ENCODE measurements around the gene FFAR2.
A peak's percentile ranks its signal among the peaks of the same experiment; 100 is the strongest.
"Not testable (repeated sequence)": the region's sequence is repeated elsewhere in the genome, so short reads cannot be mapped to it uniquely, and the experiment has no call there.

The FFAR2 gene

DNA sequence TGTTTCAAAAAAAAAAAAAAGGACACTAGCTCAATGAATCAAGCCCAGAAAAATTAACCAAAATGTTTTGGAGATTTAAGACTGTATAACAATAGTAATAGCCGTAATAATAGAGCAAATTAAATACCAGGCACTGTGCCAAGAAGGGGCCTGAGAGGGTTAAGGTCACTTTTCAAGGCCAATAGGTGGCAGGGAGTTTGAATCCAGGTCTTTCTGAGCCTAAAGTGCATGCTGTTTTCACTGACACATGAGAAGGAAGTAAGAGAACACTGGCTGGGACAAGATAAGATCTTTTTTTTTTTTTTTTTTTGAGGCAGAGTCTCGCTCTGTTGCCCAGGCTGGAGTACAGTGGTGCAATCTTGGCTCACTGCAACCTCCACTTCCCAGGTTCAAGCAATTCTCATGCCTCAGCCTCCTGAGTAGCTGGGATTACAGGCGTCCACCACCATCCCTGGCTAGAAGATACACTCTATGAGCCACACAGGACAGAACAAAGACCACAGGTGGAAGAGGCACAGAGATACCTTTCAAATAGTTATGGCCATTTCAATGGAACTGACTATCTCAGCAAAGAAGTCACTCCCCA, 7.7 kb downstream of the FFAR2 start:
- ATAC-seq (no peak), DNase-seq (no peak)

DNA sequence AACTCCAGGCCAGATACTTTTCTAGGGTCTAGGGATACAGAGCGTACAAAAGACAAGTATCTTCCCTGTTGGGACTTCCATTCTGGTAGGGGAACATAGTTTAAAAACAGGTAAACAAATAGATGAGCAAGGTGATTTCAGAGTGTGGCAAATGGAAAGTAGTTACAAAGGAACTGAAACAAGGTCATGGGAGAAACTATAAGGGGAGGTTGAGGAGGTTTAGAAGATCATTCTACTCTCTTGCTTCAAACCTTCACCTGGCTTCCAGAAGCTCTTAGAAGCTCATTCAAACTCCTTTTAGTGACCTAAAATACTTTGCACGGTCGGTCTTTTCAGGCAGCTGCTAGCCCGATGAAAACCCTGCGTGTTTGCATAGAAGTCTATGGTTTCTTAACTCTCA, 9.1 kb downstream of the FFAR2 start:
- no peak for DNase-seq
- no peak for ATAC-seq

DNA sequence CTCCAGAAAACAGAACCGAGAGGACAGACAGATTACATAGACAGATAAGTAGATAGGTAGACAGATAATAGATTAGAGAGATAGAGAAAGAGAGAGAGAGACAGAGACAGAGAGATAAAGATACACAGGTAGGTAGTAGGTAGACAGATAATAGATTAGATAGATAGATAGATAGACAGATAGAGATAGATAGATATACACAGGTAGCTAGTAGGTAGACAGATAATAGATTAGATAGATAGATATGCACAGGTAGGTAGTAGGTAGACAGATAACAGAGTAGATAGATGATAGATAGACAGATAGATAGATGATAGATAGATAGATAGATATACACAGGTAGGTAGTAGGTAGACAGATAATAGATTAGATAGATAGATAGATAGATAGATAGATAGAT, 10.1 kb downstream of the FFAR2 start:
- no peak for DNase-seq
- ATAC-seq: no peak

DNA sequence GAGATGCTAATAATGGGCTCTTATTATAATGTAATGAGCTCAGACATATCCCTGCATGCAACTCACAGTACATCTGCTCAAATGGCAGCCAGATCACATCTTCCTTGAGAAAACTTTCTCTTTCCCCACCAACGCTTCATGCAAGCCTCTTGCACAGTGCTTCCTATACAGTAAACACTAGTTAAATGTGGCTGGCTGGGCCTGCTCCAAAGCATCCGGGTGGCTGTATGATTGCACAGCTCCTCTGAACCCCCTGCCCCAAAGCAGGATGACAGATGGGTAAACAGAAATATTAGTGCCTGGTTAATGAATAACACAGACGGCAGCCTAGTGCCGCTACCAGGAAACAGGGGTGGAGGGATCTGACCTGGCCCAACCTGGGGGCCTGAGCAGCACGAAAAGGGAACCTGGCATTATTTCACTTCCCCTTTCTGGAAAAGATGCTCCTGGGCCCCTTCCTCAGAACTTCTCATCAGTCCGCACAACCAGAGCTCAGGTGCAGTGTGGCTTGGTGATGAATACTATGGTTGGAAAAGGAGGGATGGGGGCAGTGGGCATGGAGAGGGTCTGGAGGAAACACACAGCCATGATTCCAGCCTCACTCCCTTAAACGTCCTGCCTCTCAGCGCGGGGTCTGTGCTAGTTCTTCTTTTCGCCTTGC, 10.8 kb downstream of the FFAR2 start:
- DNase-seq (no peak), ATAC-seq (no peak)

DNA sequence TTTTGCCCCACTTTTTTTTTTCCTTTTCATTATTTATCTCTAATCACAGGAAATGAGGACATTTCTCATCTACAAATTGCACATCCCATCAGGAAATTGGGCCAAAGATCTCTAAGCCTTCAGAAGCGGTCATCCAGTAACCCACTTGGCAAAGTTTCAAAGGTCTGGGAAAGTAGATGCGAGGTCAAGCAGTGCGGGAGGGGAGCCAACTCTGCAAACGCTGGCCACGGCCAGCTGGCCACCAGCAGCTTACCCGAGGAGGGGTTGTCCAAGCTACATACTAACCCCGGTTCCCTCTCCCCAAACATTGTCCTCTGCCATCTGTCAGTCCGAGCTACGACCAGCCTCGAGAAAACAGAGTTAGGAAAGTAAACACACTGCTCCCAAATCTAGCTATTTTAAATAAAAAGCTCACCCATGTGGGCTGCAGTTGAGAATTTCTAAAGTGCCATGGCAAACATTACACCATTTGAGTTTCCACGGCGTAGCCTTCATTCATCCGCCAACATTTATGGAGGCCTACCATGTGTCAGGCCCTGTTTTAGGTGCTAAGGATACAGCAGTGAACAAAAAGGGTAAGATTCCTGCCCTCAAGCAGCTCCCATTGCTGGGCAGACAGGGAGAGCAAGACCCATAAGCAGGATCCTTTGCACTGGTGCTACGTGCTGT, 11.5 kb downstream of the FFAR2 start:
- DNase-seq: no peak

DNA sequence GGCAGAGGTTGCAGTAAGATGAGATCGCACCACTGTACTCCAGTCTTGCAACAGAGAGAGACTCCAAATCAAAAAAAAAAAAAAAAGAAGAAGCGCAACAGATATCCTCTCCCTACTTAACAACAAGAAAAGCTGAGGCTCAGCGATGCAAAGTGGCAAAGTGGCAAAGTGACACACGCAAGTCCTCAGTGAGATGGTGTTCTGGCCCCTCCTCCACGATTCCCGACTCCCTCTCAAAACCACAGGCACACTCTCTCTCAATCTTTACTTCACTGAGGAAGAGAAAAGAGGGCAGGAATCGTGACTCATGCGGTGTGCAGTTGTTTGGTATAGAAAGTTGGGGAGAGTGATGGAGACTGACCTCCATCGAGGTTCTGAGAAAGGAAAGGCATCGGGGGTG, 12.6 kb downstream of the FFAR2 start:
- ATAC-seq (no peak), DNase-seq (no peak)

More for the DNA sequence above, 11.5 kb downstream of the FFAR2 start:
- no peak for ATAC-seq

DNA sequence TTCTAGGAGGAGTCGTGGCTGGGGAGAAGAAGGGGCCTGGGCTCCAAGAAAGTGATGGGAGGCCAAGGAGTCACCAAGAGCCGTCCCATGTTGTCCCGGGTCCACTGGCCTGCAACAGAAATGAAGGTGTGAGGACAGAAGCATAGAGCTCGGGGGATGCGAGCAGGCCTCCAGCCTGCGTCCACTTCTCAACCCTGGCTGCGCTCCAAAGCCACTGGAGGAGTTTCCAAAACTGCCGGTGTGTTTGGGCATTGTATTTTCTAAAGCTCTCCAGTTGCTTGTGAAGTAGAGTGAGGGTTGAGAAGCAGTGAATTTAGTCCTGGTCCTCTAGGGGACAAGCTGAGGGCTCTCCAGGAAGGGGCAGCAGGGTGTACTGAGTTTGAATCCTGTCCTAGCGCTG, 13.0 kb downstream of the FFAR2 start:
- ATAC-seq: no peak
- no peak for DNase-seq

DNA sequence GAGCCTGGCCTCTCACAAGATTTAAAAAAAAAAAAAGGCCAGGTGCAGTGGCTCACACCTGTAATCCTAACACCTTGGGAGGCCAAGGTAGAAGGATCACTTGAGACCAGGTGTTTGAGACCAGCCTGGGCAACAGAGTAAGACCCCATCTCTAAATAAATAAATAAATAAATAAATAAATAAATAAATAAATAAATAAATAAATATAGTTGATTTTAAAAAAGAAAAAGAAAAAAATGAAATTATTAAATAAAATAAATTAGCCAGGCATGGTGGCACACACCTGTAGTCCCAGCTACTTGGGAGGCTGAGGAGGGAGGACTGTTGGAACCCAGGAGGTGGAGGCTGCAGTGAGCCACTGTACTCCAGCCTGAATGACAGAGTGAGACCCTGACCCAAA, 13.7 kb downstream of the FFAR2 start:
- ATAC-seq, DNase-seq: not testable (repeated sequence)

DNA sequence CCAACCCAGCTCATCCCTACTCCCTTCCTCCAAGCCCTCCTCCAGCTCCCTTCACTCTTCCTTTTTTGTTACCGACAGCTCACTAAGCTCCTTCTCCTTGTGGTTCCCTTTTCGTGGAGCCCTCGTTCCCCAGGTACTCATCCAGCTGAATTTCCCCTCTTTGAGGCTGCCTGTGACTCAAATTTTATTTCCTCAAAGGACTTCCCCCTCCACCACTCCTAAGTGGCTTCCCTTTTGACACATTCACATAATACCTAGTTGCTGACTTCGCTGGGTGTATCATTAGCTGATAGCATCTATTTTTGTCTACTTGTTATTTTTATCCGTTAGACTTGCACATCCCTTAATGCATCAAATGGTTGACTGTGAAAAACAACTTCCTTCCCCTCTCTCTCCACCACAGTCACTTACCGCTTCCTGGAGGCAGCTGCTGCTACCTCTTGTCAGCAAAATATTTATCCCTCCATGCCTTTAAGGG, 14.5 kb downstream of the FFAR2 start:
- DNase-seq (peak; percentile 35), ATAC-seq (peak; percentile 87)

DNA sequence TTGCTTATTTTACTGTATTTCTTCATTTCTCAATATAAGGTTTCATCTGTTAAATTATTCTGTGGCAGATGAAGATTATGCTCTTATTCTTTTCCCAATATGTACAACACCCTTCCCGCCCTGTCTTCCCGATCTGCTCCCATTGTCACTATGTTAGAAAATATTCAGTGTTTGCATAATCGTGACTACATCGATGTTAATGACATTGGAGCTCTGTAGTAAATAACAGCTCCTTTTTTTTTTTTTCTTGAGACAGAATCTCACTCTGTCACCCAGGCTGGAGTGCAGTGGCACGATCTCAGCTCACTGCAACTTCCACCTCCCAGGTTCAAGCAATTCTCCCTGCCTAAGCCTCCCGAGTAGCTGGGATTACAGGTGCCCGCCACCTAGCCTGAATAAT, 14.9 kb downstream of the FFAR2 start:
- ATAC-seq, DNase-seq: not testable (repeated sequence)

DNA sequence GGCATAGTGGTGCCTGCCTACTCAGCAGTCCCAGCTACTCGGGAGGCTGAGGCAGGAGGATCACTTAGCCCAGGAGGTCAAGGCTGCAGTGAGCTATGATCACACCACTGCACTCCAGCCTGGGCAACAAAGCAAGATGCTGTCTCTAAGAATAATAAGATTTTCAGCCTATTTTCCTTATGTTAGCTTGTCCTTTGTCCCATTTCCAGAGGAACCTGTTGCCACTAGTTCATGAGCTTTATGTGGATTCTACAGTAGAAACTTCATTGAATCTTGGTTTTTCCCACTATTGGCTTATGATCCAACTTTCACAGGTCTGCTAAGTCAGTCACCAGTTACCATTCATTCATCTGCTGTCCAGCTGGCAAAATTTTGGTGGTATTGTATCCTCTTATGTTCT, 18.2 kb downstream of the FFAR2 start:
- DNase-seq: no peak
- ATAC-seq: no peak

DNA sequence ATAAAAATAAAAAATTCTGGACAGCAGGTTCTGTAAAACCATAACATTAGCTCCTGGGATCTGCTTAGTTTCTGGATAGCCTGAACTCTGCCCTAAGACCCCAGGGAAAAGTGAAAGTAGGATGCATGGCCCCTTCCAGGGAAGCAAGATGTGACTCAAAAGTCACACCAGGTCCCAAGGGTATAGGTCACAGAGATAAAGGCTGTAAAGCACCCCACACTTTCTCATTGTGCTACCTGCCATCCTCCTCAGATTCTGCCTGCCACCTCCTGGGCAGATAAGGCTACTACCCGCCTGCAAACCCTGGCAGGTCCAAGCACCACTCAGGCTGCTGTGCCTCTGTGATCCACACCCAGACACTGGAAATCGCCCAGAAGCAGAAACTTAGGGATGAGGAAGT, 20.6 kb downstream of the FFAR2 start:
- DNase-seq: peak; percentile 72

DNA sequence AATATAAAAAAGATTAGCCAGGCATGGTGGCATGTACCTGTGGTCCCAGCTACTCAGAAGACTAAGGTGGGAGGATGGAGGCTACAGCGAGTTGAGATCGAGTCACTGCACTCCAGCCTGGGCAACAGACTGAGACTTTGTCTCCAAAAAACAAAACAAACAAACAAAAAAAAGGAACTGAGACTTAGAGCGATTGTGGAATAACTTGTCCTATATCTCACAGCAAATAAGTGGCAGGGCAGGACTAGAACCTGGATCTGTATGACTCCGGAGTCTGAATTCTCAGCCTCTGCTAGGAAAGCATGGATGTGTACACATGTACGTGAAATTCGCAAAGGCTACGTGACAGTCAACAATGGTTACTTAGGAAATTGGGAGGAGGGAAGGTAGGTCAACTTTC, 22.1 kb downstream of the FFAR2 start:
- no peak for ATAC-seq

More for the DNA sequence above, 20.6 kb downstream of the FFAR2 start:
- peak; percentile 97 for ATAC-seq

DNA sequence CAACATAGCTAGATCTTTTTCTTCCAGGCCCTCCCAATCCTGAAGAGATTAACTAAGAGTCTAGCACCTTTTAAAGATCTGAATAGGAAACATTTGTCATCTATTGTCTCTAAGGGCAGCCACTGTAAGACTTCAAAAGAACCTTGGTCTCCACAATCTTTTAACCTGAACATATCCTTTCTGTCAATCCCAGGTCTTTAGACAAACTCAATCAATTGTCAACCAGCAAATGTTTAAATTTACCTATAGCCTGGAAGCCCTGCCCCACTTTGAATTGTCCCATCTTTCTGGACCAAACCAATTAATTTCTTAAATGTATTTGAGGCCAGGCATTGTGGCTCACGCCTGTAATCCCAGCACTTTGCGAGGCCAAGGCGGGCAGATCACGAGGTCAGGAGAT, 23.0 kb downstream of the FFAR2 start:
- ATAC-seq, DNase-seq: not testable (repeated sequence)

More for the DNA sequence above, 22.1 kb downstream of the FFAR2 start:
- DNase-seq: no peak

DNA sequence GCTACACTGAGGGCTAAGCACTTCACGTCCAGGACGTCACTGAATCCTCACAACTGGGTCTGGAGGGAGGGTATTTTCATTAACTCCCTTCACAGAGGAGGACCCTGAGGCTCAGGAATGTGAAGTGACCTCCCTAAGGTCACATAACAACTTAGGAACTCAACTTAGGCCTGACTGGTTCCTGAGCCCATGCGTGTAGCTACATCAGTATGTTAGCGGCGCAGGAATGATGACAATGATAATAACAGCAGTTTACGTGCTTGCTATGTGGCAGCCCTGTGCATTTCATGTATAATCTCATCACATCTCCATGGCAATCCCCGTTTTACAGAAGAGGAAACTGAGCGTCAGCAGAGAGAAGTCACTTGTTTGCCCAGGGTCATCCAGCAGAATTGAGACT, 23.9 kb downstream of the FFAR2 start:
- ATAC-seq (no peak), DNase-seq (no peak)

DNA sequence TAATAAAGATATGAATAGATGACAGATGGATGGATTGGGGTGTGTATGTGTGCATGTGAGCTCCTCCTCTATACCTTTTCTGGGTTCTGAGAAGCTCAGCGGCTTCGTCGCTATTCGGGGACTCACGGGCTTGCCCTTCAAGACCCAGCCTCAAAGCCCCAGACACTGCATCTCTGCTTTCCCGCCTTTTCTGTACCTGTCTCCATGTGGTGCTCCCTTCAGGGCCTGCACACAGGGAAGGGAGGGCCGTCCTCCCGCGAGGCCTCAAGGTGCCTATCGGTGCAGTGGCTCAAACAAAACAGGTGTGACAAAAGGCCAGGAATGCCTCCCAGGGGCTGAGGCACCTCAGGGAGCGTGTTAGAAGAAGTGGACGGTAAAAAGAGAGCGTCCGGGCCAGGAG, 26.0 kb downstream of the FFAR2 start:
- DNase-seq (no peak), ATAC-seq (no peak)

DNA sequence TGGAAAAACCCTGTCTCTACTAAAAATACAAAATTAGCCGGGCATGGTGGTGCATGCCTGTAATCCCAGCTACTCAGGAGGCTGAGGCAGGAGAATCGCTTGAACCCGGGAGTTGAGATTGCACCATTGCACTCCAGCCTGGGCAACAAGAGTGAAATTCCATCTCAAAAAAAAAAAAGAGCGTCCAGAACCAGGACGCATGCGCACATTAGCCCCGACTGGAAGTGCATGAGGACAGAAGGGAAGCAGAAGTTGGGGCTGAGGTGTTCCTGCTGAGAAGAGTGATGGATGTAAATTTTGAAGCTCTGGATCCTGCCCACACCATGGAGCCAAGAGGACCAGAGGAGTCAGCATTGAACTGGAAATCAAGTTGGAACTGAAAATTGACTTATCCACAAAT, 26.5 kb downstream of the FFAR2 start:
- ATAC-seq, DNase-seq: not testable (repeated sequence)

DNA sequence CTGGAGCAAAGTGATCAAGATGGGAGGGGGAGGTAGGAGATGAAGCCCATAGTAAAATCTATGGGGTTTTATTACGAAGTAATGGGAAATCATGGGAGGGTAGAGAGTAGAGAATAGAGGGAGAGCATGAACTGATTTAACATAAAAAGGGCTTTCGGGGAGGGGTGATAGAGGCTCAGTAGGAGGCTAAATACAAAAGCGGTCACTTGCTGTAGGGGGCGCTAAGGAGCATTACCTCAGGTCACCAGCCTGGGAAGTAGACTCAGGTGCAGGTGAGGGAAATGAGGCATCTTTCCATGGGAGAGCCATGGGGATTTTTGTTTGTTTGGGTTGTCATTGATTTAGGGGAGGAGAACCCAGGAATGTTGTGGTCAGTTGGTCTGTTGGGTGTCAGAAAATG, 28.1 kb downstream of the FFAR2 start:
- DNase-seq (peak; percentile 29), ATAC-seq (no peak)

DNA sequence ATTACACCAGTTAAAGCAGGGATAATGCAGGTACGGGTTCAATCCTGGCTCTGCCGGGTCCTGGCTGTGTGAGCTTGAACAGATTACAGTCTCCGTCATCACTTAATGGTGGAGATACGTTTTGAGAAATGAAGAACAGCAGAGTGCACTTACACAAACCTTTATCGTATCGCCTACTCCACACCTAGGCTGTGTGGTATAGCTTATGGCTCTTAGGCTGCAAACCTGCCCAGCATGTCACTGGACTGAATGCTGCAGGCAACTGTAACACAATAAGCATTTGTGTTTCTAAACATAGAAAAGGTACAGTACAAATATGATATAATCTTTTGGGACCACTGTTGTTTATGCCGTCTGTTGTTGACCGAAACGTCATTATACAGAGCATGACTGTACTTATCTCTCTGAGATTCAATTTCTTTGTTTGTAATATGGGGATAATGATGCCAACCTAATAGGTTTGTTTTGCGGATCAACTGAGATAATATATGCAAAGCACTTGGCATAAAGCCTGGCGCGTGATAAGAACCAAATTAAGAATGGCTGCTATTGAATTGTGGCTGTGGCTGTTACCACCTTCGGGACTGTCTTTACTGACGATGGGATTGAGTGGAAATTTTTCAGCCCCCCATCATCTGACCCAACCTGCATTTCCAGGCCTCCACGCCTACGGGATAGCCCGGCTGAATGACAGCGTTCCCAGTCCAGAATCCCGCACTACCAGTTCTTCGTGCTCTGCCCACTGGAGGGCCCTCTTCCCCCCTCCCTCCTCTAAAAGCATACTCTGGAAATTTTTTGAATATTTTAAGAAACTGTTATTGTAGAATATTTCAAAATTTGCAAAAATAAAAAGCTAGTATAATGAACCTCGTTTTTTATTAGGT, 31.0 kb downstream of the FFAR2 start:
- ATAC-seq: no peak

DNA sequence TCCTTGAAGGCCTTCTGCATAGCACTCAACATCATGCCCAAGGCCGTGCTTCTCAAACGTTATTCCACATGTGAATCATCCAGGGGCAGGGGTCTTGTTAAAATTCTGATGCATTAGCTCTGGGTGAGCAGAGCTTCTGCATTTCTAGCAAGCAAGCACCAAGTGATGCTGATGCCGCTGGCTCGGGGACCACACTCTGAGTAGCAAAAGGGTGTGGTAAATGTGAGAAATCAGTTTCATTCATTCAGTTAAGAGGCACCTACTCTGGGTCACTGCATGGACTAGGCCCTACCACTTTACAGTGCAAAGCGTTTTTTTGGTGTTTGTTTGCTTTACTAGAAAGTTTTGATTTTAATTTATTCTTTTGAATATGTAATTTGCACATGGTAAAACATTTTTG, 35.0 kb downstream of the FFAR2 start:
- no peak for DNase-seq
- ATAC-seq: no peak

More for the DNA sequence above, 31.0 kb downstream of the FFAR2 start:
- DNase-seq: no peak

DNA sequence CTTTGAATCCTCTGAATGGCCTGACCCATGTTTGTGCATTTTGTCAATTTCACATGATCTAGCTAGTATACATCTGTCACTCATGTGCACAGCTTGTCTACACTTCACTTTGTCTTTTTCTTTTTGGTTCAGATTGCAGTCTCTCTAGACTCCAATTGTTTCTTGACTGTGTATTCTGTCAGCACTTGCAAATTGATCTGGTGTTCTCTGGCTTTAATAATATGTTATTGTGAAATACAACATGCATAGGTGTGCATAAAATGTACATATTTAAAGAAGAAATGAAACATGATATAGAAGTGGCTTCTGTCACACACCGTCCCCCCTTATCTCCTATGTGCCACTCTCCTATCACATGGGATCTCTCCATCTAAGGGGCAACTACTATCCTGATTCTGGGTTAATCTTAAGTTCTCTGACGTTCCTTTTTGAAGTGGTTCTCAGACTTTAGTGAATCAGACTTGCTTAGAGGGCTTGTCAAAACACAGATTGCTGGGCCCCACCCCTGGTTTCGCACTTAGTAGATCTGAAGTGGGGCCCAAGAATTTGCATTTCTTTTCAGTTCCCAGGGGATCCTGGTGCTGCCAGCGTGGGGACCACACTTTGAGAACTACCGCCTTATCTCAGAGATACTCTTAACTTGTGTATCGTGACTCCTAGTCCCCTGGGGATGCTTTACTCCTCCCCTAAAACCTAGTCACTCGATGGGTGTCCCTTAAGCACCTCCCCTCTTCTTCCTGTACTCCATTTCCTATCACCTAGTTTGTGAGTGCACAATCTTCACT, 36.4 kb downstream of the FFAR2 start:
- DNase-seq: peak; percentile 8
- ATAC-seq: peak; percentile 52

Data from stimulated activated naive CD8-positive, alpha-beta T cell treated with anti-CD3 and anti-CD28 coated beads, Interleukin-15, Interleukin-2, amounts not matched to agents 100 U/mL and 50 U/mL, for 24 hours (primary cell).